ENCODE results near the gene ADAMTS3.
A peak's percentile ranks its signal among the peaks of the same experiment; 100 is the strongest.

ADAMTS3 gene

DNA sequence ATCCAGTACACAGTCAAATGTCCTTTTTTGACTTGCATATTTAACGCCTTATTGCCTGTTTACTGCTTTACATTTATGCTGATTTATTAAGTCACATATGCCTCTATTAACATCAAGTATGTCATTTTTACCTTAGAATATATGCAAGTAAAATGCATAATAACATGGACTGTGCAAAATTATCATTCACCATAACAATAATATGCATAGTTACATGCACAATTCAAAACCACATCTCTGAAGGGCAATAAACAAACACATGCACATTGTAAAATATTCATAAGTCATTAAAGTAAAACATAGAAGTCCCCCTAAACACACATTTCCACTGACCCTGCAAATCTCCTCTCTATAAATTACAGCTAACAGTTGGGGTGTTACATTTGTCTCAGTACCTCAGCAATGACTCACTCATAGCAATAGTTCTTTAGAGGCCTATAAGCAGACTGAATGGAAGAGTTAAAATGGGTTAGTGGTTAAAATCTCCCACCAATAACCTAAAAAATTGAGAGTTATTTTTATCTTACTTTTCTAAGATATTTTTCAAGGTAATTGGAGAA lies 61.1 kb downstream of the ADAMTS3 start:
- TF ChIP-seq, protein P1, sequence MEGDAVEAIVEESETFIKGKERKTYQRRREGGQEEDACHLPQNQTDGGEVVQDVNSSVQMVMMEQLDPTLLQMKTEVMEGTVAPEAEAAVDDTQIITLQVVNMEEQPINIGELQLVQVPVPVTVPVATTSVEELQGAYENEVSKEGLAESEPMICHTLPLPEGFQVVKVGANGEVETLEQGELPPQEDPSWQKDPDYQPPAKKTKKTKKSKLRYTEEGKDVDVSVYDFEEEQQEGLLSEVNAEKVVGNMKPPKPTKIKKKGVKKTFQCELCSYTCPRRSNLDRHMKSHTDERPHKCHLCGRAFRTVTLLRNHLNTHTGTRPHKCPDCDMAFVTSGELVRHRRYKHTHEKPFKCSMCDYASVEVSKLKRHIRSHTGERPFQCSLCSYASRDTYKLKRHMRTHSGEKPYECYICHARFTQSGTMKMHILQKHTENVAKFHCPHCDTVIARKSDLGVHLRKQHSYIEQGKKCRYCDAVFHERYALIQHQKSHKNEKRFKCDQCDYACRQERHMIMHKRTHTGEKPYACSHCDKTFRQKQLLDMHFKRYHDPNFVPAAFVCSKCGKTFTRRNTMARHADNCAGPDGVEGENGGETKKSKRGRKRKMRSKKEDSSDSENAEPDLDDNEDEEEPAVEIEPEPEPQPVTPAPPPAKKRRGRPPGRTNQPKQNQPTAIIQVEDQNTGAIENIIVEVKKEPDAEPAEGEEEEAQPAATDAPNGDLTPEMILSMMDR (IDR thresholded peaks at IDR 0.05; ENCODE audit: low read depth, low read length, missing control alignments), result no peak
- no peak for DNase-seq (ENCODE audit: low read depth)
- H3K4me3 ChIP-seq (ENCODE audit: low read depth, low read length), result no peak overlapping the region

DNA sequence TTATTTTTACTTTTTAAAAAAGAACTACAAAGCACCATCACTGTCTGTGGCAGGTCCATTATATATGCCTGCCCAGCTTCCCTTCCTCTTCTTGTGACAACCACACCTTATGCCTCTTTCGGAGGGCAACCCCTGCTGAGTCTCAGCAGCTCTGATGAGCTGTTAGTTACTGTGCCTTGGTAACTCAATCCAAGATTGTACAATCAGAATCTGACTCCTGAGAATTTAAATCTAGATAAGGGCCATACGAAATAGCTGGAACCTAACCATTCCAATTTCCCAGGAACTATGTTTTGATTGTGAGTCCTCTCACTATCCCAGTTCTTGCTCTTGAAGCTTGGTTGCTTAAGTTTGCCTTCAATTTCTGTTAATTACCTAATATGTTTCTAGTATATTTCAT lies 61.9 kb downstream of the ADAMTS3 start:
- H3K4me3 ChIP-seq (ENCODE audit: low read depth, low read length), result no peak overlapping the region
- TF ChIP-seq, protein P1 (IDR thresholded peaks at IDR 0.05; ENCODE audit: low read depth, low read length, missing control alignments), result no peak
- DNase-seq (ENCODE audit: low read depth), result no peak

DNA sequence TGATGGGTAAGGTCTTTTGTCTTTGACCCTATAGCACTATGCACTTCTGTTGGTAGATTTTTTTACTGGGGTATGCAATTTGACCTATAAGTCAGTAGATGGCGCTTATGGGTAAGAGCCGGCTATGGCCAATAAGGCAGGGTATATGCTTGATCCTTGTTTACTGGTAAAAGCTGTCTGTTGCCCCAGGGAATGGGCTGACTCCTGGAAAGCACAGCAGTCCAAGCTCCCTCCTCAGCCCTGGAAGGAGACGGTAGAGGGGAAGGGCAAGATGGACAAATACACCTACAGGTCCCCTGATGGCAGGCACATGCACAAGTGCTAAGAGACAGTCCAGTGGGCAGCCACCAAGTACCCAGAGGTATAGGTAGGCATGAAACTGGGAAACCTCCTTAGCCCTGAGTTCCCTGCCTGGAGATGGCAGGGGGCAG lies 63.7 kb downstream of the ADAMTS3 start:
- no peak for DNase-seq (ENCODE audit: low read depth)
- TF ChIP-seq, protein P1 (IDR thresholded peaks at IDR 0.05; ENCODE audit: low read depth, low read length, missing control alignments), result peak; percentile 70

DNA sequence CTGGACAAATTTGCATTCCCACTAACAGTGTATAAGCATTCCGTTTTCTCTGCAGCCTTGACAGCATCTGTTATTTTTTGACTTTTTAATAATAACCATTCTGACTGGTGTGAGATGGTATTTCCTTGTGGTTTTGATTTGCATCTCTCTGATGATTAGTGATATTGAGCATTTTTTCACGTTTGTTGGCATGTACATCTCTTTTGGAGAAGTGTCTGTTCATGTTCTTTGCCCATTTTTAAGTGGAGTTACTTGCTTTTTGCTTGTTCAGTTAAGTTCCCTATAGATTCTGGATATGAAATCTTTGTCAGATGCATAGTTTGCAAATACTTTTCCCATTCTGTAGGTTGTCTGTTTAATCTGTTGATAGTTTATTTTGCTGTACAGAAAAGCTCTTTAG lies 68.8 kb downstream of the ADAMTS3 start:
- DNase-seq (ENCODE audit: low read depth), result no peak
- TF ChIP-seq, protein P1 (IDR thresholded peaks at IDR 0.05; ENCODE audit: low read depth, low read length, missing control alignments), result no peak

More for the DNA sequence above, 63.7 kb downstream of the ADAMTS3 start:
- no peak overlapping the region for H3K4me3 ChIP-seq (ENCODE audit: low read depth, low read length)

DNA sequence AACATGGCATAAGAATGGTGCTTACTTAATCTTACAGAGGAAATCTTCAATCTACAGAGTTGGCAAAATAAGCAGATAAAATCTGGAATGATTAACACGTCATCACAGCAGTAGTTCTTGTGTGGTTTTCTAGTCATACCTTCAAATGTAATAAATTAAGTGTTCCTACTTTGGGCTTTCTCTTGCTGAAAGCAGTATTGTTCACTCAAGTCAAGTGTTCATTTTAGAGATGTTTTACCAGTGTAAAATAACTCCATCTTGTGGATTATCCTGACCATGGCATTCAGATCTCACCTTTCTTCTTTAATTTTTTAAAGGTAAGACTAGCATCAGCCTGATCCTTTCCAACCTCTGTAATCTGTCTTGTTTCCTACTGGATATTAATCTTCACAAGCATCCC lies 72.9 kb downstream of the ADAMTS3 start:
- no peak overlapping the region for H3K4me3 ChIP-seq (ENCODE audit: low read depth, low read length)
- TF ChIP-seq, protein P1 (IDR thresholded peaks at IDR 0.05; ENCODE audit: low read depth, low read length, missing control alignments), result no peak
- no peak for DNase-seq (ENCODE audit: low read depth)

More for the DNA sequence above, 68.8 kb downstream of the ADAMTS3 start:
- no peak overlapping the region for H3K4me3 ChIP-seq (ENCODE audit: low read depth, low read length)

DNA sequence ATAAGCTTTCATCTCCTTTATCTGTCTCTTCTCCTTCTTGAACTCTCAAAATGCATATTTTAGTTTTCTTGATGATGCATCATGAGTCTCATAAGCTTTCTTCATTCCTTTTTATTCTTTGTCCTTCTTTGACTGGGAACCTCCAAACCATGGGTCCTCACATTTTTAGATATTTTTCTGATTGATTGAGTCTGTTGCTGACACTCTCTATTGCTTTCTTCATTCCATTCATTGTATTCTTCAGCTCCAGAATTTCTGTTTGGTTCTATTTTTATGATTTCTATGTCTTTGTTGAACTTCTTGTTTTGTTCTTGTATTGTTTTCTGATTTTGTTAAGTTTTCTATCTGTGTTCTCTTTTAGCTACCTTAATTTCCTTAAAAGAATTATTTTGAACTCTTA lies 74.9 kb downstream of the ADAMTS3 start:
- TF ChIP-seq, protein P1 (IDR thresholded peaks at IDR 0.05; ENCODE audit: low read depth, low read length, missing control alignments), result no peak
- H3K4me3 ChIP-seq (ENCODE audit: low read depth, low read length), result no peak overlapping the region

DNA sequence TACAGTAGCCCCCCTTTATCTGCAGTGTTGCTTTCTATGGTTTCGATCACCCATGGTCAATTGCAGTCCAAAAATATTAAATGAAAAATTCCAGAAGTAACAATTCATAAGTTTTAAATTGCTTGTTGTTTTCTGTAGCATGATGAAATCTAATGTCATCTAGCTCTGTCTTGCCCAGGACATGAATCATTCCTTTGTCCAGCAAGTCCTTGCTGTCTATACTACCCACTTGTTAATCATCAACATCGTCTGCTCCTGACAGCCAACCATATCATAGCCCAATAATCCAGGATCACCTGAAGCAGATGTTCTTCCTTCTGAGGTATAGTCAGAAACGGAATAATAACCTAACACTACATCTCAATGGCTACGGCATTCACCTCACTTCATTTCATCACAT lies 79.8 kb downstream of the ADAMTS3 start:
- no peak overlapping the region for H3K4me3 ChIP-seq (ENCODE audit: low read depth, low read length)
- TF ChIP-seq, protein P1 (IDR thresholded peaks at IDR 0.05; ENCODE audit: low read depth, low read length, missing control alignments), result no peak
- no peak for DNase-seq (ENCODE audit: low read depth)

More for the DNA sequence above, 74.9 kb downstream of the ADAMTS3 start:
- DNase-seq (ENCODE audit: low read depth), result no peak
